Measurements from ENCODE around the gene ILDR2. TPM values are rescaled to one million over a fixed set of nuclear protein-coding genes. Genes with fewer than 3 reads are reported as not detected.

The ILDR2 gene
- total and polyA plus RNA-seq, 9 of the 15 experiments (the other 6 are each of a cell fraction or from before 2014, with no cell fraction given): 0.03 to 0.31 (median 0.18) TPM; not detected in 2

- no peak for TF ChIP-seq DLX4 (CRISPR knock-in tag; IDR thresholded peaks at IDR 0.05)
- no peak for TF ChIP-seq ZNF561 (CRISPR knock-in tag; conservative IDR thresholded peaks at IDR 0.05)
- TF ChIP-seq CLOCK (CRISPR knock-in tag; IDR thresholded peaks at IDR 0.05; ENCODE audit: borderline replicate concordance): no peak
- TF ChIP-seq ZNF830 (CRISPR knock-in tag; IDR thresholded peaks at IDR 0.05): no peak
- TF ChIP-seq ZFX (CRISPR knock-in tag; IDR thresholded peaks at IDR 0.05): no peak
- TF ChIP-seq ZBTB11 (CRISPR knock-in tag; IDR thresholded peaks at IDR 0.05): no peak
Observed at GRCh38 chr1:166869318-166870099, 105.8 kb downstream of the ILDR2 start (continued).

All from K562 (cell line).